K562 (cell line): Measurements from ENCODE around the gene KANK2. TPM values are rescaled to one million over a fixed set of nuclear protein-coding genes. Genes with fewer than 3 reads are reported as not detected.

Experiments used
- ATAC-seq: fragments of 200-7000 bp; cut with Tn5 transposase; 3 replicates; pipeline ENCODE4 v1.9.1; 2020; ENCODE audit warnings: moderate library complexity
- BruUV-seq: library from RNA; stranded (reverse); fragments of 400-500 nt; replicated peaks from 2 replicates; lab custom pipeline; 2021; lab: Mats Ljungman, UMichigan
- CTCF ChIA-PET: fragments of 300-600 bp; formaldehyde crosslinking; extraction: SDS; loops from one replicate; lab custom pipeline; 2021; ENCODE audit warnings: low intra/inter-chr PET ratio; lab: Yijun Ruan, JAX
- POLR2A ChIA-PET: fragments of 300-600, 350-650 bp; sonication (Branson Sonifier 250); formaldehyde crosslinking; extraction: SDS; loops from one replicate; lab custom pipeline; 2021; ENCODE audit warnings: antibody characterized with exemption, inconsistent platforms; lab: Yijun Ruan, JAX
- DNase-seq, 4 experiments: peaks; one replicate each; pipeline versions ENCODE4 v3.0.0 to v3.0.0-alpha.2; 2011 to 2018; ENCODE audit warnings: low spot score in 3 of 4, mixed read lengths in 3 of 4; ENCODE audit errors: extremely low read depth in 1 of 4
- FAIRE-seq: peaks from 2 replicates; lab custom pipeline; 2011; peaks lifted over from hg19 to GRCh38; lab: Jason Lieb, UNC
- H2AFZ ChIP-seq: 2 replicates; pipeline ENCODE4 v1.6.0; 2011; ENCODE audit warnings: low read depth, low read length, control low read depth, inconsistent platforms
- H3K27ac ChIP-seq: fragments of 200-600 bp; 3 replicates; pipeline ENCODE4 v1.8.0; 2011; ENCODE audit warnings: low read depth, mild to moderate bottlenecking, control low read depth, inconsistent platforms, low read length, moderate library complexity, mixed read lengths; ENCODE audit errors: extremely low read depth
- H3K27me3 ChIP-seq, 2 experiments: fragments of 300-600 bp in 1 of 2; 2 replicates in 1 of 2; 3 replicates in 1 of 2; pipeline versions ENCODE4 v1.6.0 to v1.8.0; 2011; ENCODE audit warnings: inconsistent platforms in 2 of 2, low read length in 2 of 2, mild to moderate bottlenecking in 1 of 2, mixed read lengths in 1 of 2, moderate library complexity in 1 of 2; ENCODE audit not compliant: control insufficient read depth in 2 of 2, insufficient read depth in 2 of 2
- H3K36me3 ChIP-seq: fragments of 300-600 bp; 3 replicates; pipeline ENCODE4 v1.8.0; 2011; ENCODE audit warnings: mild to moderate bottlenecking, low read length, inconsistent platforms; ENCODE audit not compliant: control insufficient read depth, insufficient read depth
- H3K4me1 ChIP-seq, 2 experiments: fragments of 200-600 bp in 1 of 2; replicated peaks in 1 of 2; 2 replicates in 1 of 2; 3 replicates in 1 of 2; pipeline versions ENCODE4 v1.5.1 to v1.8.0; 2011; ENCODE audit warnings: inconsistent platforms in 2 of 2, low read length in 2 of 2, mild to moderate bottlenecking in 1 of 2, mixed read lengths in 1 of 2, moderate library complexity in 1 of 2; ENCODE audit not compliant: control insufficient read depth in 2 of 2, insufficient read depth in 2 of 2
- H3K4me2 ChIP-seq: 2 replicates; pipeline ENCODE4 v1.6.1; 2011; ENCODE audit warnings: low read length, control low read depth, inconsistent platforms, mixed read lengths; ENCODE audit not compliant: insufficient read depth
- H3K4me3 ChIP-seq: fragments of 200-600 bp; sonication (generic), shearing (Covaris generic); 2 replicates; pipeline ENCODE4 v1.5.1; 2016; ENCODE audit warnings: control low read depth, inconsistent platforms
- H3K79me2 ChIP-seq: fragments of 200-600 bp; 3 replicates; pipeline ENCODE4 v1.8.0; 2011; ENCODE audit warnings: low read length, inconsistent platforms; ENCODE audit not compliant: control insufficient read depth, insufficient read depth
- H3K9ac ChIP-seq, 2 experiments: 2 replicates each; pipeline versions ENCODE4 v1.6.0 to v1.6.1; 2011; ENCODE audit warnings: low read depth in 2 of 2, low read length in 2 of 2, control low read depth in 1 of 2, inconsistent platforms in 1 of 2, mild to moderate bottlenecking in 1 of 2, mixed read lengths in 1 of 2; ENCODE audit not compliant: insufficient read depth in 1 of 2
- H3K9me1 ChIP-seq: one replicate; pipeline ENCODE4 v1.6.0; 2011; ENCODE audit warnings: inconsistent platforms, mild to moderate bottlenecking, low read length, moderate library complexity; ENCODE audit not compliant: control insufficient read depth, insufficient read depth
- H3K9me3 ChIP-seq: replicated peaks from 2 replicates; pipeline ENCODE4 v1.5.1; 2011; ENCODE audit warnings: low read depth, low read length, inconsistent platforms; ENCODE audit not compliant: control insufficient read depth, insufficient read depth
- H4K20me1 ChIP-seq: replicated peaks from 2 replicates; pipeline ENCODE4 v1.6.1; 2011; ENCODE audit warnings: low read length, inconsistent platforms, mixed read lengths; ENCODE audit not compliant: control insufficient read depth, insufficient read depth
- BRCA1 ChIP-seq, 2 experiments: fragments of 450-650 bp in 1 of 2; sonication (generic) in 1 of 2; formaldehyde crosslinking in 1 of 2; IDR thresholded peaks; 2 replicates each; pipeline versions ENCODE4 v1.5.0 to v1.6.1; 2017 to 2020; ENCODE audit warnings: mild to moderate bottlenecking in 1 of 2, missing genetic modification reagents in 1 of 2
- MBD1 ChIP-seq: fragments of 250-450 bp; sonication (Bioruptor Pico); IDR thresholded peaks from 2 replicates; pipeline ENCODE4 v1.8.0; 2022; ENCODE audit warnings: inconsistent platforms
- MCM5 ChIP-seq: fragments of 450-650 bp; IDR thresholded peaks from 2 replicates; pipeline ENCODE4 v1.6.1; 2016; ENCODE audit warnings: low read depth
- MTA1 ChIP-seq: fragments of 450-650 bp; IDR thresholded peaks from 2 replicates; pipeline ENCODE4 v1.6.1; 2017; ENCODE audit warnings: borderline replicate concordance
- MYC ChIP-seq, 2 experiments: fragments of 250-450 bp in 1 of 2; sonication (Bioruptor Pico) in 1 of 2; IDR thresholded peaks; 2 replicates each; pipeline versions ENCODE4 v1.5.1 to v1.6.1; 2012 to 2021; ENCODE audit warnings: low read depth in 2 of 2, borderline replicate concordance in 1 of 2, improper control_type of control experiment in 1 of 2, low read length in 1 of 2, mild to moderate bottlenecking in 1 of 2, moderate library complexity in 1 of 2
- NFE2L1 ChIP-seq: fragments of 450-650 bp; IDR thresholded peaks from 2 replicates; pipeline ENCODE4 v1.6.1; 2016; ENCODE audit warnings: missing genetic modification characterization, low read depth, mild to moderate bottlenecking, missing compliant biosample characterization, moderate library complexity, borderline replicate concordance
- SAFB ChIP-seq: fragments of 200-400 bp; formaldehyde crosslinking; IDR thresholded peaks from 2 replicates; pipeline ENCODE4 v1.6.1; 2017; ENCODE audit warnings: low read depth, low read length, borderline replicate concordance
- SP1 ChIP-seq: sonication (generic); formaldehyde crosslinking; IDR thresholded peaks from 2 replicates; pipeline ENCODE4 v1.8.1; 2022; ENCODE audit warnings: mild to moderate bottlenecking, missing genetic modification reagents
- STAG1 ChIP-seq: sonication (generic); formaldehyde crosslinking; IDR thresholded peaks from 2 replicates; pipeline ENCODE4 v1.5.0; 2020; ENCODE audit warnings: missing genetic modification reagents, borderline replicate concordance
- THAP12 ChIP-seq: fragments of 250-450 bp; sonication (Bioruptor Pico); IDR thresholded peaks from 2 replicates; pipeline ENCODE4 v1.9.0; 2021; ENCODE audit warnings: mild to moderate bottlenecking, inconsistent platforms
- TSC22D4 ChIP-seq: fragments of 450-650 bp; IDR thresholded peaks from 2 replicates; pipeline ENCODE4 v1.6.1; 2016; ENCODE audit warnings: missing genetic modification characterization, missing biosample characterization, control low read depth
- ZBTB8A ChIP-seq: fragments of 450-650 bp; IDR thresholded peaks from 2 replicates; pipeline ENCODE4 v1.6.1; 2018; ENCODE audit warnings: mild to moderate bottlenecking, moderate library complexity; ENCODE audit not compliant: partially characterized antibody
- ZNF133 ChIP-seq: fragments of 250-450 bp; sonication (Bioruptor Pico); IDR thresholded peaks from 2 replicates; pipeline ENCODE4 v1.4.0; 2020; ENCODE audit warnings: mild to moderate bottlenecking
- ZNF143 ChIP-seq: sonication (generic); formaldehyde crosslinking; IDR thresholded peaks from 2 replicates; pipeline ENCODE4 v1.9.0; 2022; ENCODE audit warnings: mild to moderate bottlenecking, missing genetic modification reagents
- ZNF347 ChIP-seq: fragments of 450-650 bp; formaldehyde crosslinking; IDR thresholded peaks from 2 replicates; pipeline ENCODE4 v1.4.0; 2020; ENCODE audit warnings: low read depth, mild to moderate bottlenecking, moderate library complexity
- WGBS: fragments of 100-300 bp; shearing (Covaris generic); methylation state at CpG from one replicate; pipeline ENCODE4 v1.1.6; 2016; ENCODE audit warnings: low coverage, mixed read lengths; ENCODE audit not compliant: insufficient coverage; ENCODE audit errors: missing lambda C conversion rate; 5-methylcytosine and 5-hydroxymethylcytosine counted together
- in situ Hi-C: fragments of 300-500 bp; cut with MboI; formaldehyde crosslinking; loops from 4 replicates; pipeline ENCODE4 v1.15.0; 2018; ENCODE audit warnings: inconsistent platforms, mixed read lengths
- intact Hi-C: fragments of 100-400 bp; cut with micrococcal nuclease; formaldehyde crosslinking; loops from 2 replicates; pipeline ENCODE4 v1.14.2; 2022
- polyA plus RNA-seq, 8 experiments: library from polyadenylated mRNA; depleted of rRNA in 4 of 8; stranded (reverse) in 5 of 8; unstranded in 3 of 8; fragments of >200 nt; fragmentation: Nextera tagmentation in 2 of 8; fragmentation: Illumina TruSeq in 1 of 8; extraction: Ambion mirVana in 2 of 8; extraction: Trizol in 1 of 8; gene quantifications; 2 replicates each; pipeline versions ENCODE4 v1.2.1 to v1.2.3, GENCODE V29; 2011 to 2014; ENCODE audit warnings: inconsistent platforms in 1 of 8, missing spikeins in 1 of 8
- total RNA-seq, 7 experiments: library from RNA; depleted of rRNA in 6 of 7; stranded (reverse); fragments of >200 nt in 6 of 7; fragmentation: Illumina TruSeq in 2 of 7; extraction: Trizol in 2 of 7; gene quantifications; 2 replicates each; pipeline versions ENCODE4 v1.2.1 to v1.2.3, GENCODE V29; 2011 to 2021; ENCODE audit warnings: low replicate concordance in 1 of 7

Gene KANK2
- total and polyA plus RNA-seq, 9 of the 15 experiments (the other 6 are each of a cell fraction or from before 2014, with no cell fraction given) = 4.4 to 47.8 (median 21.3) TPM

- DNase-seq = no peak
- POLR2A ChIA-PET = interaction anchor here (0.8 to 1.6 kb wide), 3 partner anchors 14 to 29 kb away, joined by 4 read pairs; no protein-coding TSS in a partner anchor
Measured at GRCh38 chr19:11168568-11168967, 28.8 kb downstream of the KANK2 start.

More at GRCh38 chr19:11168568-11168967, 28.8 kb downstream of the KANK2 start:
- FAIRE-seq (no peak), ATAC-seq (no peak)
- Histone ChIP-seq H3K4me3 (no peak overlapping the region), H4K20me1 (no peaks in the 10 kb centered on the region), H3K9ac (no peak overlapping the region), H3K9me1 (no peaks in the 10 kb centered on the region), H2AFZ (no peak overlapping the region), H3K9me3 (no peaks in the 10 kb centered on the region), H3K27me3 (no peaks in the 10 kb centered on the region), H3K4me2 (no peak overlapping the region), H3K79me2 (no peaks in the 10 kb centered on the region), H3K27ac (no peak overlapping the region), H3K4me1 (peaks cover 0 to 3% of the 10 kb centered on the region in 2 experiments; a peak in 1 of 5 replicates), H3K36me3 (peaks cover 48% of the 10 kb centered on the region)
- intact Hi-C loops = no loop called here
- 94% methylated on average over 7 of the region's 7 CpGs for WGBS
- BruUV-seq = no TSS peak
- TF ChIP-seq SP1 (CRISPR knock-in tag) = no peak
- no peak for TF ChIP-seq MCM5
- no peak for TF ChIP-seq SAFB
- no peak for TF ChIP-seq MYC (IDR thresholded peaks at IDR 0.05; ENCODE audit: low read depth, low read length)
- TF ChIP-seq MYC (CRISPR knock-in tag; IDR thresholded peaks at IDR 0.05; ENCODE audit: borderline replicate concordance, low read depth) = no peak
- no peak for TF ChIP-seq MBD1 (CRISPR knock-in tag)
- TF ChIP-seq ZNF143 (CRISPR knock-in tag) = no peak
- TF ChIP-seq MTA1 = no peak
- TF ChIP-seq ZNF347 = no peak
- no peak for TF ChIP-seq THAP12 (CRISPR knock-in tag)
- TF ChIP-seq TSC22D4 (tag) = no peak
- no peak for TF ChIP-seq STAG1 (CRISPR knock-in tag)
- TF ChIP-seq BRCA1 (IDR thresholded peaks at IDR 0.05) = no peak
- TF ChIP-seq BRCA1 (CRISPR knock-in tag; IDR thresholded peaks at IDR 0.05) = no peak
- TF ChIP-seq ZNF133 = no peak
- TF ChIP-seq ZBTB8A = no peak
- no peak for TF ChIP-seq NFE2L1 (tag)
- in situ Hi-C loops = no loop called here
- CTCF ChIA-PET = no interaction called here
